IMR-90 (cell line): ENCODE results near the gene FMN1. TPM values are rescaled to one million over a fixed set of nuclear protein-coding genes. Genes with fewer than 3 reads are reported as not detected.

Experiments
- ATAC-seq: fragments of 200-7000 bp; cut with Tn5 transposase; 2 replicates; pipeline ENCODE4 v1.9.1; 2020; ENCODE audit warnings: low read depth, mild to moderate bottlenecking, moderate library complexity
- BruUV-seq: library from RNA; stranded (reverse); fragments of 400-500 nt; replicated peaks from 2 replicates; lab custom pipeline; 2021; lab: Mats Ljungman, UMichigan
- CTCF ChIA-PET: fragments of 300-600 bp; formaldehyde crosslinking; extraction: SDS; loops from one replicate; lab custom pipeline; 2021; ENCODE audit warnings: antibody characterized with exemption; lab: Yijun Ruan, JAX
- POLR2A ChIA-PET: fragments of 300-600 bp; sonication (Branson Sonifier 250); formaldehyde crosslinking; loops from one replicate; lab custom pipeline; 2022; ENCODE audit warnings: antibody characterized with exemption; ENCODE audit not compliant: unreplicated experiment; lab: Charles Lee
- DNase-seq: peaks from one replicate; pipeline ENCODE4 v3.0.0; 2013
- H2AFZ ChIP-seq: replicated peaks from 2 replicates; pipeline ENCODE3; 2013; ENCODE audit warnings: low read length, mild to moderate bottlenecking; ENCODE audit not compliant: poor library complexity
- H2AK5ac ChIP-seq: 2 replicates; pipeline ENCODE4 v1.6.1; 2013; ENCODE audit warnings: low read depth, low read length, inconsistent platforms
- H2AK9ac ChIP-seq: replicated peaks from 2 replicates; pipeline ENCODE3; 2013; ENCODE audit warnings: mild to moderate bottlenecking, low read depth, low read length, moderate library complexity; ENCODE audit not compliant: poor library complexity
- H2BK120ac ChIP-seq: 2 replicates; pipeline ENCODE4 v1.6.1; 2013; ENCODE audit warnings: low read depth, low read length, inconsistent platforms
- H2BK15ac ChIP-seq: 3 replicates; pipeline ENCODE4 v1.6.1; 2013; ENCODE audit warnings: low read depth, low read length, inconsistent platforms
- H2BK20ac ChIP-seq: 2 replicates; pipeline ENCODE4 v1.6.1; 2013; ENCODE audit warnings: low read depth, mild to moderate bottlenecking, inconsistent platforms, low read length, moderate library complexity
- H2BK5ac ChIP-seq: 2 replicates; pipeline ENCODE4 v1.6.1; 2013; ENCODE audit warnings: mild to moderate bottlenecking, low read depth, low read length, inconsistent platforms; ENCODE audit not compliant: poor library complexity, severe bottlenecking
- H3K14ac ChIP-seq: replicated peaks from 2 replicates; pipeline ENCODE4 v1.6.1; 2013; ENCODE audit warnings: low read depth, low read length, inconsistent platforms
- H3K18ac ChIP-seq: 2 replicates; pipeline ENCODE4 v1.6.1; 2013; ENCODE audit warnings: low read depth, low read length, control low read depth
- H3K23ac ChIP-seq: 2 replicates; pipeline ENCODE4 v1.6.1; 2013; ENCODE audit warnings: low read depth, low read length, inconsistent platforms
- H3K27ac ChIP-seq: 2 replicates; pipeline ENCODE4 v1.5.1; 2013; ENCODE audit warnings: mild to moderate bottlenecking, control low read depth, low read length; ENCODE audit not compliant: insufficient read depth
- H3K27me3 ChIP-seq: 2 replicates; pipeline ENCODE4 v1.6.1; 2013; ENCODE audit warnings: low read length; ENCODE audit not compliant: control insufficient read depth, insufficient read depth
- H3K36me3 ChIP-seq: 2 replicates; pipeline ENCODE4 v1.6.1; 2013; ENCODE audit warnings: low read length, mixed read lengths; ENCODE audit not compliant: control insufficient read depth, insufficient read depth
- H3K4ac ChIP-seq: 2 replicates; pipeline ENCODE4 v1.6.1; 2013; ENCODE audit warnings: low read depth, low read length, inconsistent platforms
- H3K4me1 ChIP-seq: 2 replicates; pipeline ENCODE4 v1.6.1; 2013; ENCODE audit warnings: low read length, mixed read lengths; ENCODE audit not compliant: control insufficient read depth, insufficient read depth
- H3K4me2 ChIP-seq: 2 replicates; pipeline ENCODE4 v1.6.1; 2013; ENCODE audit warnings: low read depth, mild to moderate bottlenecking, control low read depth, low read length, moderate library complexity
- H3K4me3 ChIP-seq: 2 replicates; pipeline ENCODE4 v1.5.1; 2013; ENCODE audit warnings: low read depth, mild to moderate bottlenecking, control low read depth, low read length, moderate library complexity; ENCODE audit not compliant: insufficient read depth
- H3K56ac ChIP-seq: 2 replicates; pipeline ENCODE4 v1.6.1; 2013; ENCODE audit warnings: low read length, inconsistent platforms; ENCODE audit not compliant: insufficient read depth; ENCODE audit errors: extremely low read depth
- H3K79me1 ChIP-seq, 2 experiments: 2 replicates each; pipeline ENCODE4 v1.6.1; 2013; ENCODE audit warnings: low read length in 2 of 2, inconsistent platforms in 1 of 2, low read depth in 1 of 2
- H3K9ac ChIP-seq: 2 replicates; pipeline ENCODE4 v1.6.1; 2013; ENCODE audit warnings: low read depth, low read length, control low read depth
- H3K9me1 ChIP-seq: 2 replicates; pipeline ENCODE4 v1.6.1; 2013; ENCODE audit warnings: low read length, inconsistent platforms; ENCODE audit not compliant: insufficient read depth
- H3K9me3 ChIP-seq: 2 replicates; pipeline ENCODE4 v1.6.1; 2013; ENCODE audit warnings: low read length; ENCODE audit not compliant: control insufficient read depth, insufficient read depth
- H4K20me1 ChIP-seq: 2 replicates; pipeline ENCODE4 v1.6.1; 2013; ENCODE audit warnings: low read length, inconsistent platforms; ENCODE audit not compliant: insufficient read depth
- H4K5ac ChIP-seq: 2 replicates; pipeline ENCODE4 v1.6.1; 2013; ENCODE audit warnings: mild to moderate bottlenecking, low read depth, low read length, control low read depth
- H4K8ac ChIP-seq, 2 experiments: 2 replicates each; pipeline ENCODE4 v1.6.1; 2013; ENCODE audit warnings: low read depth in 2 of 2, low read length in 2 of 2, control low read depth in 1 of 2, inconsistent platforms in 1 of 2
- H4K91ac ChIP-seq: 2 replicates; pipeline ENCODE4 v1.6.1; 2013; ENCODE audit warnings: low read depth, low read length, inconsistent platforms; ENCODE audit not compliant: insufficient read depth
- BHLHE40 ChIP-seq: fragments of 150-350 bp; IDR thresholded peaks from 2 replicates; pipeline ENCODE4 v1.6.1; 2016; ENCODE audit warnings: mild to moderate bottlenecking, low read depth, low read length
- CEBPB ChIP-seq: IDR thresholded peaks from 2 replicates; pipeline ENCODE4 v1.6.1; 2012; ENCODE audit warnings: low read depth, low read length, improper control_type of control experiment
- FOS ChIP-seq: fragments of 150-350 bp; IDR thresholded peaks from 2 replicates; pipeline ENCODE4 v1.6.1; 2016; ENCODE audit warnings: low read depth, low read length
- MAFK ChIP-seq: IDR thresholded peaks from 2 replicates; pipeline ENCODE4 v1.6.1; 2012; ENCODE audit warnings: low read depth, low read length, improper control_type of control experiment
- MAZ ChIP-seq: IDR thresholded peaks from 2 replicates; pipeline ENCODE4 v1.6.1; 2012; ENCODE audit warnings: low read depth, mild to moderate bottlenecking, low read length, improper control_type of control experiment, moderate library complexity, borderline replicate concordance
- NFE2L2 ChIP-seq: fragments of 150-350 bp; IDR thresholded peaks from 2 replicates; pipeline ENCODE4 v1.6.1; 2016; ENCODE audit warnings: low read depth, mild to moderate bottlenecking, low read length
- POLR2A ChIP-seq: IDR thresholded peaks from 2 replicates; pipeline ENCODE4 v1.6.1; 2012; ENCODE audit warnings: mild to moderate bottlenecking, low read depth, low read length
- RCOR1 ChIP-seq: IDR thresholded peaks from 2 replicates; pipeline ENCODE4 v1.6.1; 2012; ENCODE audit warnings: mild to moderate bottlenecking, low read length, improper control_type of control experiment; ENCODE audit not compliant: insufficient replicate concordance
- SMC3 ChIP-seq: fragments of 150-350 bp; IDR thresholded peaks from 2 replicates; pipeline ENCODE4 v1.6.1; 2016; ENCODE audit warnings: low read depth, mild to moderate bottlenecking, antibody characterized with exemption, low read length, moderate library complexity
- USF2 ChIP-seq: fragments of 150-350 bp; IDR thresholded peaks from 2 replicates; pipeline ENCODE4 v1.6.1; 2017; ENCODE audit warnings: mild to moderate bottlenecking, antibody characterized with exemption, low read length, low read depth
- WGBS, 2 experiments: methylation state at CpG; one replicate each; pipeline versions ENCODE4 v1.1.5 to v1.1.7; 2013; ENCODE audit warnings: missing lambda C conversion rate in 2 of 2; ENCODE audit not compliant: insufficient read length in 1 of 2; ENCODE audit errors: extremely low coverage in 2 of 2; 5-methylcytosine and 5-hydroxymethylcytosine counted together
- dilution Hi-C: fragments of 300-500 bp; cut with HindIII; formaldehyde crosslinking; loops from one replicate; pipeline ENCODE4 v1.14.3; 2018; ENCODE audit warnings: low sequenced_read_pairs; ENCODE audit not compliant: unreplicated experiment
- in situ Hi-C: fragments of 300-500 bp; cut with MboI; formaldehyde crosslinking; loops from 3 replicates; pipeline ENCODE4 v1.14.3; 2019; ENCODE audit warnings: low sequenced_read_pairs, inconsistent platforms, mixed read lengths
- intact Hi-C: fragments of 100-400 bp; cut with micrococcal nuclease; formaldehyde crosslinking; loops from 2 replicates; pipeline ENCODE4 v1.10.0; 2022
- polyA plus RNA-seq, 3 experiments: library from polyadenylated mRNA; depleted of rRNA; stranded (reverse); fragments of >200 nt; gene quantifications; 2 replicates each; pipeline ENCODE4 v1.2.3, GENCODE V29; 2012; ENCODE audit warnings: low replicate concordance in 1 of 3
- total RNA-seq: library from RNA; depleted of rRNA; stranded (reverse); fragments of >200 nt; gene quantifications from 2 replicates; pipeline ENCODE4 v1.2.3, GENCODE V29; 2012
- TF ChIP-seq, protein P1 (sequence below): fragments of 150-350 bp; IDR thresholded peaks from 2 replicates; pipeline ENCODE4 v1.6.1; 2016; ENCODE audit warnings: low read depth, mild to moderate bottlenecking, low read length, moderate library complexity, borderline replicate concordance

The FMN1 gene
- total and polyA plus RNA-seq, 2 of the 4 experiments (the other 2 are of a cell fraction) = 7.3 to 17.6 TPM

- no peak for ATAC-seq
- peak overlapping the region in 1 of 2 experiments; percentile 29; a peak in 1 of 4 replicates for H4K8ac ChIP-seq
- H3K14ac ChIP-seq = peak overlapping the region; percentile 0; the same call in 1 of the 2 replicates
- no peak overlapping the region; the same call in 1 of the 2 replicates for H2BK20ac ChIP-seq
- CTCF ChIA-PET = no interaction called here
- H3K4ac ChIP-seq = peak overlapping the region; percentile 49; the same call in 1 of the 2 replicates
- dilution Hi-C loops = no loop called here
- no peak overlapping the region for H2AK9ac ChIP-seq
- intact Hi-C loops = loop anchor here (10.0 kb wide), 1 partner anchor 1879 kb away; no protein-coding TSS in a partner anchor
- peak overlapping the region; percentile 61; the same call in 1 of the 2 replicates for H3K27ac ChIP-seq
- peak overlapping the region; percentile 39; the same call in 1 of the 2 replicates for H2BK120ac ChIP-seq
- peak overlapping the region; percentile 51; the same call in 1 of the 2 replicates for H3K23ac ChIP-seq
- H2BK5ac ChIP-seq = no peak overlapping the region
- TF ChIP-seq CEBPB (no peak), USF2 (no peak), POLR2A (no peak), NFE2L2 (no peak), RCOR1 (no peak), FOS (no peak), SMC3 (no peak), MAZ (no peak), BHLHE40 (no peak), MAFK (no peak)
- TF ChIP-seq, protein P1, sequence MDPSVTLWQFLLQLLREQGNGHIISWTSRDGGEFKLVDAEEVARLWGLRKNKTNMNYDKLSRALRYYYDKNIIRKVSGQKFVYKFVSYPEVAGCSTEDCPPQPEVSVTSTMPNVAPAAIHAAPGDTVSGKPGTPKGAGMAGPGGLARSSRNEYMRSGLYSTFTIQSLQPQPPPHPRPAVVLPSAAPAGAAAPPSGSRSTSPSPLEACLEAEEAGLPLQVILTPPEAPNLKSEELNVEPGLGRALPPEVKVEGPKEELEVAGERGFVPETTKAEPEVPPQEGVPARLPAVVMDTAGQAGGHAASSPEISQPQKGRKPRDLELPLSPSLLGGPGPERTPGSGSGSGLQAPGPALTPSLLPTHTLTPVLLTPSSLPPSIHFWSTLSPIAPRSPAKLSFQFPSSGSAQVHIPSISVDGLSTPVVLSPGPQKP = no peak
- H3K4me2 ChIP-seq = no peak overlapping the region
- POLR2A ChIA-PET = no interaction called here
- H2AK5ac ChIP-seq = peak overlapping the region; percentile 51; the same call in 1 of the 2 replicates
- peaks cover 20 to 53% of the 10 kb centered on the region in 2 experiments for H3K79me1 ChIP-seq
- H4K20me1 ChIP-seq = peaks cover 6% of the 10 kb centered on the region; the same call in 1 of the 2 replicates
- peaks cover 12% of the 10 kb centered on the region for H3K4me1 ChIP-seq
- H3K36me3 ChIP-seq = peaks cover 9% of the 10 kb centered on the region
- H3K18ac ChIP-seq = no peak overlapping the region; the same call in 1 of the 2 replicates
- no peak overlapping the region for H2AFZ ChIP-seq
- H4K91ac ChIP-seq = peak overlapping the region; percentile 61
- H4K5ac ChIP-seq = peak overlapping the region; percentile 9; the same call in 1 of the 2 replicates
- in situ Hi-C loops = no loop called here
- no peak for DNase-seq
- no peak overlapping the region for H3K4me3 ChIP-seq
- no TSS peak for BruUV-seq
- WGBS, 2 experiments = no CpG with 5 or more reads among the region's 6 CpGs
- no peaks in the 10 kb centered on the region for H3K27me3 ChIP-seq
- H3K9me3 ChIP-seq = no peaks in the 10 kb centered on the region
- H3K9me1 ChIP-seq = peaks cover 11% of the 10 kb centered on the region
- H2BK15ac ChIP-seq = peak overlapping the region; percentile 88; the same call in 1 of the 3 replicates
- no peak overlapping the region for H3K9ac ChIP-seq
- no peak overlapping the region for H3K56ac ChIP-seq
Measured at GRCh38 chr15:32965897-32966296, 228.6 kb downstream of the FMN1 start.
